SKM-1 treated with dmso at 0.1 percent for 144 hours (cell line): ENCODE data around the gene TSPAN4.

ENCODE experiments used
- DNase-seq: peaks from one replicate; lab custom pipeline; 2025; ENCODE audit not compliant: unreplicated experiment; lab: John Stamatoyannopoulos, UW

Gene TSPAN4

DNA sequence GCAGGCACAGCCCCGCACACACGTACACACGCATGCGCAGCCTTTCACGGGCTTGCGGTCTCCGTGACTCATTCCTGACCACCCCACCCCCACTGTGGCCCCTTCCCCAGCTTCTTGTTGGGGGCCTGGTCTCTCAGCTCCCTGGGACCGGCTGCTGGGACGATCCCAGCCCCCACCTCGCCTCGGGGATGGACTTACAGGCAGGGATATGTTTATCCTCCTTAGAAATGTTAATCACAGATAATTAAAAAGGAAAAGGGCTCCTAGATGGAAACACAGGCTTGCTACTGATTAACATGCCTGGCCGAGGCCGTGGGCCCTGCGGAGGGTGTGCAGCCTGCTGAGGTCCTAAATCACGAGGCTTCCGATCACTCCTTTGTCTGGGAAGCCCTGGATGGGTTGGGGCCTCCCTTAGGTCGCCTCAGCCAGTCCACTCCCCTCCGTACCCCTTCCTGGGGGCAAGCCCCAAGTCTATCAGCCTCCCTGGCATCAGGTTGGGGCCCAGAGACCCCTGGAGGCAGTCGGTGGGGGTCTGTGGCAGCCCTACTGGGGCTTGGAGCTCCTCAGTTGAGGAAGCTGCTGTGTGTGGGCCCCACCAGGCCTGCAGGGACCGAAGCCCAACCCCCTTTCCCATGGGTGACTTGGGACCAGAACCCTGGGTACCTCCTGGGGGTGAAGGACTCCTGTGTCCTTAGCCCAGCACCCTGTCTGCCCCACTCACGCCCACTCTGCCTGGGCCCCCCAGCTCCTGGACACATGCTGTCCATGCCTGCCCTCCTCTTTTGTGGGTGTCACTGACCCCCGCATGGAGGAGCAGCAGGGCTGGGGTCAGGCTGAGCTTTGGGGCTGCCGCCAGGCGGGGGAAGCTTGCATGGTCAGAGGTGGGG is 20.6 kb downstream of the TSPAN4 start:
- no peak for DNase-seq

DNA sequence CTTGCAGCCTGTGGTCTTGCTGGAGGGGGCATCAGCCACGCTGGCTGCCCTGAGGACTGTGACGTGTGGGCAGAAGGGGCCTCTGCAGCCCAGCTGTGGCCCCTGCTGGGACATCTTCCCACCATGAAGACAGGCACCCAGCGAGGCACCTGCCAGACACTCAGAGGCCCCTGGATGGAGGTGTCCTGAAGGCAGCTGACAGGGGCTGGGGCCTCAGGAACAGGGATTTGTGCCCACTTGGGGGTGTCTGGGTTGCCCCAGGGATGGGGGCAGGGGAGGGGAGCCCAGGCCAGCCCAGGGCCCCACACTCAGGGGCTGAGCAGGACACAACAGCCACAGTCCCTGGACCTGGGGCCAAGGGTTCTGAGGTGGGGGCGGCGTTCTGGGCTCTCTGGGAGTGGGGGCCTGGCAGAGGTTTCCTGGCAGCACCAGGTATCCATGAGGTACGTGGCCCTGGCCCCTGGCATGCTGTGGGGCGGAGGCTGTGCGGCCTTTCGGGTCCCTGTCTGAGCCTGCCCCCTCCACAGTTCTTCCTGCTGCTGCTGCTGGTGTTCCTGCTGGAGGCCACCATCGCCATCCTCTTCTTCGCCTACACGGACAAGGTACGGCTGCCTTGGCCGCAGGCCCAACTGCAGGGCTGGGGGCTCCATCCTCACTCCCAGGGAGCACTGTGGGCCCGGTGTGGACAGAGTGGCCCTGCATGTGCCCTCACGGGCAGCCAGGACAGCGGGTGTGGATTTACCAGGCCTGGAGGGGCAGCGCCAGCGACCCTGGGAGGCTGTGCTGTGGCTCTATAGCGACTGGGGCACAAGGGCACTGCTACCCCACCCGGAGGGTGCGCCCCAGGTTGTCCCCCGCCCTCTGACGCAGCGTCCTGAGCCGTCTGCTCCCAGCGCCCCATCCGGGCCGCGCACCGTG is 21.5 kb downstream of the TSPAN4 start:
- no peak for DNase-seq

DNA sequence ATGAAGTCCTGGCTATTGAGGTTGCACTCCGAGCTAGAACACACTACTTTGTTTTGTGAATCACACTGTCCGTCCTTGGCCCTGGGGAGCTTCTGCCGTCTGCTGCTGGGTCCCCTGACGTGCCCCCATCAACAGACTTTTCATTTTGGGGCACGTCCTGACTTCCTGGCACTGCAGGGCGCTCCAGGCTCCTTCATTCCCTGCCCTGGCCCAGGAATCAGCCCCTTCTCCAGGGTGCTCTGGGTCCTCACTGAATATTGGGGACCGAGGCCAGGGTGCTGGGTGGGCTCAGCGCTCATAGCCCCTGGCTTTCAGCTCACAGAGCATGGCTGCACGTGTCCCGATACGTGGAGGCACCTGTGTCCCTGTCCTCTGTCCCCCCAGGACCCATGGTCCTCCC is 22.2 kb downstream of the TSPAN4 start:
- DNase-seq, result no peak

DNA sequence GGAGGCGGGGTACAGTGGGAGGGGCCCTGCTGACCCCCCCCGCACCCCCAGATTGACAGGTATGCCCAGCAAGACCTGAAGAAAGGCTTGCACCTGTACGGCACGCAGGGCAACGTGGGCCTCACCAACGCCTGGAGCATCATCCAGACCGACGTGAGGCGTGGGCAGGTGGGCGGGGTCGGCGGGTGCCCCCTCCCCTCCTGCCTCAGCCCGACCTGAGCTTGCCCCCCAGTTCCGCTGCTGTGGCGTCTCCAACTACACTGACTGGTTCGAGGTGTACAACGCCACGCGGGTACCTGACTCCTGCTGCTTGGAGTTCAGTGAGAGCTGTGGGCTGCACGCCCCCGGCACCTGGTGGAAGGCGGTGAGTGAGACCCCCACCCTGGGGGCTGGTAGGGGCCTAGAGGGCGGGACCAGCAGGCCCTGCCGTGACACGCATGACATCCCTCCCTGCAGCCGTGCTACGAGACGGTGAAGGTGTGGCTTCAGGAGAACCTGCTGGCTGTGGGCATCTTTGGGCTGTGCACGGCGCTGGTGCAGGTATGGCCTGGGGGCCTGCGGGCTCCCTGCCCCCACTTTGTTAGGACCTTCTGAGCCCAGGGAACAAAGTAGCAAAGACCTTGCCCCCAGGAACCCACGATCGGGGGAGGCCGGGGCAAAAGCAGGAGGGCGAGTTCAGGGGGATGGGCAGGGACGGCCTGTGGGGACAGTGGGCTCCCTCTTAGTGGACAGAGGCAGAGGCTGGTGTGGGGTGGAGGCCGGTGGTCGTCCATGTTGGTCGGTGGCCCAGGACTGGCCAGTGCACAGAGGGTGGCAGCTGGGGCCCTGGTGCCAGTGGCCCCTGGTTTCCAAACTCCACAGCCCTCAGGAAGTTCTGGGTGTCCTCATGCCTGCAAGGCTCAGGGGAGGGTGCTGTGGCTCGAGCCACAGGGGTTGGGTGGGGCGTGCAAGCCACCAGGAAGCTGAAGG is 23.1 kb downstream of the TSPAN4 start:
- DNase-seq, result no peak

DNA sequence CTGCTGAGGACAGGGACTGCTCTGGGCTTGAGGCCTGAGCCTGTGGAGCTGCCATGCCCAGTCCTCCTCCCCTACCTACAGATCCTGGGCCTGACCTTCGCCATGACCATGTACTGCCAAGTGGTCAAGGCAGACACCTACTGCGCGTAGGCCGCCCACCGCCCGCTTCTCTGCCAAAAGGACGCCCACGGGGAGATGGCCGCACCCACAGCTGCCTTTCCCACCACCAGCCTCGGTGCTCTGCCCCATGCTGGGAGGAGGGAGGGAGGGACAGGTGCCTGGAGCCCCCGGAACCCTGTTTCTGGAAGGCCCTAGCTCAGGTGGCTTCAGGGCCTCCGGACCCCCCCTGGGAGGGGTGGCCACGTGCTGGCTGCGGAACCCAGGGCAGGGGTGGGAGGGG is 23.8 kb downstream of the TSPAN4 start:
- no peak for DNase-seq

DNA sequence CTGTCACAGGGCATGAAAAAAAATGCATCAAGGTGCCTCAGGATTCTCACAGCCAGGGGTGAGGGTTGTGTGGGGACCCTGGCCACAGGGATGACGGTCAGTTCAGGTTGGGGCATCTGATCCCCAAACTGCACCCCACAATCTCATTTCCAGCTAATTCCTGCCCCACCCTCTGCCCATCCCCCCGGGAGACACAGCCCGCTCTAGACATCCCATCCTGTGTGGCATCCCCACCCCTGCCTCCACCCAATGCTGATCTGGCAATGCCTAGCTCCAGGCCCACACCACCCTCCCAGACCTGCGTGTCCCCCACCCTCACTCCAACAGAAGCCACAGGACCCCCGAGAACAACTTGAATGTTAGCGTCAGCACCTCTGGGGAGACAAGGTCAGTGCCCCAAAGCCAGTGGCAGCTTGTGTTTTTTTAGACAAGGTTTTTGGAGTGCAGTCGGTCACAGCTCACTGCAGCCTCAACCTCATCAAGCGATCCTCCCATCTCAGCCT is 25.3 kb downstream of the TSPAN4 start:
- no peak for DNase-seq

DNA sequence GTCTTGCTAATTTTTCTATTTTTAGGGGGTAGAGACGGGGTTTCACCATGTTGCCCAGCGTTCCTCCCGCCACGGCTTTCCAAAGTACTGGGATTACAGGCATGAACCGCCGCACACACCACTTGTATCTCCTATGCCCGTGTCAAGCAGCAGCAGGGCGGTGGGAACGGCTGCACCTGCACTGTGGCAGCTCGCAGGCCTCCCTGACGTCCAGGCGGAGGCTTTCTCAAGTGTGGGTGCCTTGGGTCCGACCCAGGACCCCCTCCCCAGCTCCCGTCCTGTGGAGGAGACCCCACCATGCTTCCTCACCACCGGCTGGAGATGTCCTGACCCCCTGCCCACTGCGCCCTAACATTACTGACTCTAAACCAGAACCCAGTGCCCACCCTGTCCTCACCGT is 25.7 kb downstream of the TSPAN4 start:
- no peak for DNase-seq

DNA sequence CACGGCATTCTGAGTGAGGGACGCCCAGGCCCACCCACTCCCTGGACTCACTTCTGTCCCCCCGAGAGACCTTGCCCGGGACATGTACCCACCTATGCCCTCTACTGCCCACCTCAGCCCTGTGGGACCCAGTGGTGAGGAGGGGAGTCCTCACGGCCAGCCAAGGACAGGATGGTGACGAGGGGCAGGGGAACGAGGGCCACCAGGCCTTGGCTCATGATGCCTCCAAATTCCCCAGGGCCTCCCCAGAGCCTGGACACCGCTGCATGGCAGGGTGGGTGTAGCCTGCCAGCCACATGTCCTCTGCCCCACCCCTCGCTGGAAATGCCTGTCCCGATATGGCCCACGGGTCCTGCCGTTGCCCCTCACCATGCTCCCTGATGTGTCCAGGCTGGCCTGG is 26.1 kb downstream of the TSPAN4 start:
- DNase-seq, result no peak

DNA sequence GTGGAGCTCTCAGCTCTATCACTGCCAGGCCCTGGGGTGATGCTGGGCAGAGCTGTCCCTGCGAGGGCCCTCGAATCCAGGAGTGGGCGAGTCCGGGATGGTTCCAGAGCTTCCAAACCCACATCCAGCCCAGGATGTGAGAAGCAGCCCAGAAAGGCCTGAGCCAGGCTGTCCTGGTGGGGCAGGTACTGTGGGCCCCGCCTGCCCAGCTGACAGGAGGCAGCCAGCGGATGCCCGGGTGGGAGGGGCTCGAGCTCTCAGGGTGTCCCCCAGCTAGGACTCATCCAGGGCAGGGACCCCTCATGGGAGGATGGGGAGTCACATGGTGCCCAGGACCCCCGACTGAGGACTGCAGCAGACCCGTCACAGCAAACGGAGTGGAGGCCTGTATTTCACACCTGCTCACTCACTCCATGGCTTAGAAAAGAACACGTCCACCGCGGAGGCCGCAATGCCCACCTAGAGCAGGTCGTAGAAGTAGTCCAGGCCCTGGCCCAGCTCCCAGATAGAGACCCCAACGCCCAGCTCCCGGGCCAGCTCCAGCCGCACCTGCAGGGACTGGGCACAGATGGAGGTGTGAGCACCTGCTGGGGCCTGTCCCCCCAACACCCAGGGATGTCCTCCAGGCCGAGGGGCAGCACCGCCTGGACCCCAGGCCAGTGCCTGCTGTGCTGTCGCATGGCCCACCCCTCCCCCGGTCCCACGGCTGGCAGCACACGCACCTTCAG is 26.9 kb downstream of the TSPAN4 start:
- no peak for DNase-seq

DNA sequence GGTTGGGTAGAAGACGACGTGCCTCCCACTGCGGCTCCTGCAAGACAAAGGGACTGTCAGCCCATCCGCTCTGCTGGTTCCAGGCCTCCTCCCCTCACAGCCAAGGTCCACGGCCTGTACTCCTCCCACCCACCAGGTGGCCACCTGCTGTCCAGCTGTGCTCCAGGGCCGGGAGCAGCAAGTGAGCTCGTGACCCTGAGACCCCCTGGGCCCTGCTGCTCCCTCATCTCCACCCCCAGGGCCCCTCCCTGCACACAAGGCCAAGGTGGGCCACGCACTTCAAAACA is 27.4 kb downstream of the TSPAN4 start:
- DNase-seq, result no peak

DNA sequence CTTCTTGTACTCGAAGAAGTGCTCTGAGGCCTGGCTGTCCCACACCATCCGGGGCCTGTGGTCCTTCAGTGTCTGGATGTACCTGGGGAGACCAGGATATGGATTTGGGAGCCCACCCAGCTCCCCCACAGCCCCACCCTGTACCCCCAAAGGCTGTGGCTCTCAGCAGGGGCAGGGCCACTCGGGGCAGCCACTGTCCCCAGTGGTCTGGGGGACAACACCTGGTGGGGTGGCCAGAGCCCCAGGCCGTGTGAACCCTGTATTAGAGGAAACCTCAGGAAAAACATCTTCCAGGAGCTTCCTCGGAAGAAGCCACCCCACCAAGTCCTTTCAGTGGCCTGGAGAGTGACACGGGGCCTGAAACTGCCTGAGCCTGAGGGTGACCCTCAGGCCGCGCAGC is 27.8 kb downstream of the TSPAN4 start:
- no peak for DNase-seq

DNA sequence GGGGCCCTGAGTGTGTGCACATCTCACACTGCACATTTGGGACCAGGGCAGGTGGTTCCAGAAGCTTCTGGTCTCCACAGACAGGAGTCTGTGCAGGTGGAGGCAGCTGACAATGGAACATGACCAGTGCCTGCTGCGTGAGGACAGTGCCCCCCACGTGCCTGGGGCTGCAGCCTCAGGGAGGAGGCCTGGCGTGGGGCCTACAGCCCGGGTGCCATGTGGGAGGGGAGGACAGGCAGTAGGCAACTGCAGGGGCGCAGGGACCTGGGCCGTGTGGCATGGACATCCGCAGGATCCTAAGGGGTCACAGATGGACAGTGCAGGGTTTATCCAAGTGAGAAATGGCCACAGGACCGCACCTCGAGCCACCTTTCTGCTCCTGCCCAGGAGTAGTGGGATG is 28.8 kb downstream of the TSPAN4 start:
- DNase-seq, result no peak

DNA sequence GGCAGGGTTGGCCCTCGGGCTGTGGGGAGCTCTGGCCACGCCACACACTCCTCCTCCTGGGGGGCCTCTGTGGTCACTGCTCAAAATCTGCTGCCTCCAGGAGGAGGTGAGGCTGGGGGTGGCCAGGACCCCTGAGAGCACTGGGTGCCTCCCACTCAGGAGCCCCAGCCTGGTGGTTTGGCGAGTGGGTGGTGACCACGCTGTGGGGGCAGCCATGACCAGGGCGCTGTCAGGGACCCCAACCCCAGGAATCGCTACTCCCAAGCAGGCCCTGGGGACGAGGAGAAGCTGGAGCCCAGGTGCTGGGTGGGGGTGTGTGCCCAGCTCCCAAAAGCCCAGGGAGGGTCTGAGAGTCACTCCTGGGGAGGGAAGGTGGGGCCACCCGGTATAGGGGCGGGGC is 30.1 kb downstream of the TSPAN4 start:
- DNase-seq, result no peak

DNA sequence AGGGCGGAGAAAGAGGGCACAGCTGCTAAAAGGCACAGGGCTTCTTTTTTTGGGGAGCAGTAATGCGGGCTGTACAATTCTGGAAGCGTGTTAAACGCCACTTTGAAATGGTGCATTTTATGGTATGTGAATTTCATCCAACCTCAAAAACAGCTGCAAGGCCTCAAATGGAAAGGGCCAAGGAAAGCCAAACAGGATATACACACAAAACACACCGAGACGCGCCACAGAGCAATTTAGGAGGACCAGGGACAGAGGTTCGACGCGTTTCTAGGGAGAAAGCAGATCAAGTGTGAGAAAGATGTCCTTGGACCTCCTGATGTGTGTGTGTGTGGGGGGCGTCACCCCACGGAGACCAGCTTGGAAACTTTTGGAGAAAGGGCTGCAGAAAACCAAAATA is 31.1 kb downstream of the TSPAN4 start:
- DNase-seq, result no peak

DNA sequence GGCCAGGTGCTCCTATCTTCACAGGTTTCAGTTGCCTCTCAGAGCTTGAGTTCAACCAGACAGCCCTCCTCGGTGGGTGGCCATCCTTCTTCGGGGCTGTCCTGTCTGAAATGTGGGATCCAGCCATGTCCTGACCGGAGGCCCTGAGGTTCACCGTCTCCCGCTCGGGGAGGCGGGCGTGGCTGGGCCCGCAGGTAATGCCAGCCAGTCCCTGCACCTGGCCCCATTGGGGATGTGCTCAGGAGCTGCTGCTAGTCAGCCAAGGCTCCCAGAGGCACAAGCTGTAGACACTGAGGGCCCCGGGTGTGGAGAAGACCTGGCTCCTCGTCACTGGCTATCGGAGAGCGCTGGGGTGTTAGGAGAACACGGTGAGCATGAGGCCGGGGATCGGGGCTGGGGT is 32.6 kb downstream of the TSPAN4 start:
- no peak for DNase-seq

DNA sequence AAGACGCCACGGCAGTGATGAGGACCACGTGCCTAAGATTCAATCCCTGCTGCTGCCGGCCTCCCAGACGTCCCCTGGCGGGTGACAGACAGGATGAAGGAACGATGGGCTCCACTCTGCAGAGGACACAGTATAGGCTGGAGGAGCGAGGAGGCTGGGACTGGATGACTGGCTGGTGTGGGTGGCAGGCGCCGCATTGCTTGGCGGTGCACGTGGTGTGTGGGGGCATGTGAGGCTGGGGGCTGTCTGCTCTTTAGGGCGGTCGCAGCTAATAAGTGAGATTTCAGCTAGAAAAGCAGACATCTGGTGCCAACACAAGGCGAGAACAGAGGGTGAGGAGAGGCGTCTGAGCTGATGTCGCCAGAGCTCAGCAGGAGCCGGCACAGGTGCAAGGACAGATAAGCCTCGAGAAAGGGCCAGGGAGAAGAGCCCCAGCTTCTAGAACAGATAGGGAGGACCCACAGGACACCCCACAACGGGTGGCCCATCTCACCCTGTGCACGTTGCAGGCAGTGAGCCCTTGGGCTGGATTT is 33.2 kb downstream of the TSPAN4 start:
- no peak for DNase-seq

DNA sequence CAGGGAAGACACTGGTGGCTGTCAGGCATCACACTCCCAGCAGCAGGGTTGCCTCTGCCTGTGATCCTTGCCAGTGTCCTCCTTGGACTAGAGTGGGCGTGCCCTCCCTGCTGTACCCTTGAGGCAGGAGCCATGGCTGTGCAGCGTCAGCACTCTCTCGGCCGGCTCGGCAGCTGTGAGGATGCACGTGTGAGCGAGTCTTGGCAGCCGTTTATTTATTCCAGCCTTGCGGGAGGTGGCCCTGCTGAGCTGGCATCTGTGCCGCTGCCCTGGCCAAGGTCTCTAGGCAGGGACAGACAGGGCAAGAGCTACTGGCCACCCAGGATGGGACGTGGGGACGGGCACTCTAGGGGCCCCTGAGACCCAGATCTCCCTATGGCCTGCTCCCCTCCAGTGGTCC is 33.9 kb downstream of the TSPAN4 start:
- DNase-seq, result no peak

DNA sequence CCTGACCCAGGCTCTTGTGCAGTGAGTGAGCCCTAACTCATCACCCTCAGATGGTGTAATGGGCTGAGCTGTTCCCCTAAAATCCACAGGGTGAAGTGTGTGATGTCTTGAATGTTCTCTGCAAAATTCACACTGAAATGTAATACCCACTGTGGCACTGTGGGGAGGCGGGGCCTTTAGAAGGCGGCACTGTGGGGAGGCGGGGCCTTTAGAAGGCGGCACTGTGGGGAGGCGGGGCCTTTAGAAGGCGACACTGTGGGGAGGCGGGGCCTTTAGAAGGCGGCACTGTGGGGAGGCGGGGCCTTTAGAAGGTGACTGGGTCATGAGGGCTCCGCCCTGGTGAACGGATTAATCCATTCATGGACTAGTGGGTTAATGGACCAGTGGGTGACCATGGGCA is 34.9 kb downstream of the TSPAN4 start:
- no peak for DNase-seq

DNA sequence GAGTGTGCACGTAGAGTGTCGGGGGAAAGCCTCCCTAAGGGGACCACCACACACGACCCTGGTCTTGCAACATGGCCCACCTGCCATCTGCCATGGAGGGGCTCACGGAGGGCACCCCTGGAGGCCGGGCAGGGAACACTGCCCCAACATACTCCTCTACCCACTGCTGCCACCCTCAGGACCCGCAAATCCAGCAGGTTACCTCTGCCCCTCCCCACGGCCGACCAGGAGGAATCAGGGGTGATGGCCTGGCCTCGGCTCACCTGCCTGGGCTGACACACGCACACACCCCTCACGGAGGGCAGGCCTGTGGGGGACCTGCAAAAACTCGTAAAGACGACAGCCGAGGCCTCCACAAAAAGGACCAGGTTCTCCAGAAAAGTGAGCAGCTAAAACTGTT is 37.8 kb downstream of the TSPAN4 start:
- DNase-seq, result no peak

DNA sequence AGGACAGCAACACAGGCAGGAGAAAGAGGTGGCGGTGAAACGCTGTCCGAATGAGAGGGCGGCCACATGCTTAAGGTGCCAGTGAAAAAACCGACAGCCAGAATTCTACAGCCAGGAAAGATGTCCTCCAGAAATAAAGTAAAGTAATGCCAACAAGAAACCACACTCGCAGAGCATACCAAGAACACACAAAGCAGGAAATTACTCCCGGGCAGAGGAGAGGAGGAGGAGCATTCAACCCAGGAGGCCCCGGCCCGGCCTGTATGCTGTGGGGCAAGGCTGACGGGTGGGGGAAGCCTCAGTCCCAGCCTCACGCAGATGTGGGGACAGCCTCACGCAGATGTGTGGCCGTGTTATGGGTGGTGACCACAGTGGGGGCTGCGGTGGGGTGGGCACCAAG is 39.9 kb downstream of the TSPAN4 start:
- DNase-seq, result no peak
